RWPE2 (cell line): ENCODE results near the gene SIRT5.

ENCODE experiments used
- ATAC-seq: fragments of 200-7000 bp; cut with Tn5 transposase; 3 replicates; pipeline ENCODE4 v1.9.1; 2021; ENCODE audit warnings: low read depth
- DNase-seq: peaks from one replicate; pipeline ENCODE4 v3.0.0-alpha.2; 2020; ENCODE audit warnings: low spot score
- H3K27ac ChIP-seq: fragments of 450-650 bp; 2 replicates; pipeline ENCODE4 v1.5.1; 2017; ENCODE audit warnings: mild to moderate bottlenecking; ENCODE audit not compliant: poor library complexity, severe bottlenecking
- H3K27me3 ChIP-seq: fragments of 250-450 bp; sonication (Bioruptor Pico); 2 replicates; pipeline ENCODE4 v1.5.1; 2021; ENCODE audit warnings: mild to moderate bottlenecking, moderate library complexity; ENCODE audit not compliant: insufficient read depth, poor library complexity, severe bottlenecking
- H3K36me3 ChIP-seq: fragments of 250-450 bp; sonication (Bioruptor Pico); 2 replicates; pipeline ENCODE4 v1.5.1; 2020; ENCODE audit warnings: low read depth, mild to moderate bottlenecking, moderate library complexity
- H3K4me1 ChIP-seq: fragments of 250-450 bp; sonication (Bioruptor Pico); 2 replicates; pipeline ENCODE4 v1.5.1; 2021; ENCODE audit warnings: mild to moderate bottlenecking, moderate library complexity; ENCODE audit not compliant: insufficient read depth, poor library complexity, severe bottlenecking
- H3K4me3 ChIP-seq: fragments of 250-450 bp; sonication (Bioruptor Pico); 2 replicates; pipeline ENCODE4 v1.5.1; 2021; ENCODE audit warnings: mild to moderate bottlenecking, moderate library complexity; ENCODE audit not compliant: severe bottlenecking
- H3K9me3 ChIP-seq: fragments of 250-450 bp; sonication (Bioruptor Pico); 2 replicates; pipeline ENCODE4 v1.5.1; 2021; ENCODE audit warnings: mild to moderate bottlenecking, moderate library complexity; ENCODE audit not compliant: severe bottlenecking
- TF ChIP-seq, protein P1 (sequence below): fragments of 450-650 bp; IDR thresholded peaks from one replicate; pipeline ENCODE4 v1.5.1; 2017; ENCODE audit warnings: mild to moderate bottlenecking, moderate library complexity; ENCODE audit not compliant: poor library complexity, severe bottlenecking

SIRT5 gene

DNA sequence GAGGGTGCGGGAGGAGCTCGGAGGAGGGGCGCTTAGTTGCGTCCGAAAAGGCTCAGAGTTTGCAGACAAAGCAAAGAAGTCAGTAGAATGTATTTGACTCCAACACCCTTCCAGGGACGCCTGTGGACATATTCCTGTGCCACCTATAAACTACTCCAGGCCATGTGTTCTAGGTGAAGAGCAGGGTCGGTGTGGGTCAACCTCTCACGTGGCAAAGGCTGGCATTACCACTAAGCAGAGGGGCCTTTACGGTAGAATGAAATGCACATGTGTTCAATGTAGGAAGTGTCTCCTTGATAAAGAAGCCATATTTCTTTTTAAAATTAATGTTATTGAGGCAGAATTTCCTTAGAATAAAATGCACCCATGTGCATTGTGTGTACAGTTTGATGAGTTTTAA, 15.4 kb downstream of the SIRT5 start:
- ATAC-seq (no peak), DNase-seq (no peak)
- peaks cover 30% of the 10 kb centered on the region for H3K36me3 ChIP-seq
- H3K9me3 ChIP-seq: no peaks in the 10 kb centered on the region
- H3K27ac ChIP-seq: no peak overlapping the region
- TF ChIP-seq, protein P1, sequence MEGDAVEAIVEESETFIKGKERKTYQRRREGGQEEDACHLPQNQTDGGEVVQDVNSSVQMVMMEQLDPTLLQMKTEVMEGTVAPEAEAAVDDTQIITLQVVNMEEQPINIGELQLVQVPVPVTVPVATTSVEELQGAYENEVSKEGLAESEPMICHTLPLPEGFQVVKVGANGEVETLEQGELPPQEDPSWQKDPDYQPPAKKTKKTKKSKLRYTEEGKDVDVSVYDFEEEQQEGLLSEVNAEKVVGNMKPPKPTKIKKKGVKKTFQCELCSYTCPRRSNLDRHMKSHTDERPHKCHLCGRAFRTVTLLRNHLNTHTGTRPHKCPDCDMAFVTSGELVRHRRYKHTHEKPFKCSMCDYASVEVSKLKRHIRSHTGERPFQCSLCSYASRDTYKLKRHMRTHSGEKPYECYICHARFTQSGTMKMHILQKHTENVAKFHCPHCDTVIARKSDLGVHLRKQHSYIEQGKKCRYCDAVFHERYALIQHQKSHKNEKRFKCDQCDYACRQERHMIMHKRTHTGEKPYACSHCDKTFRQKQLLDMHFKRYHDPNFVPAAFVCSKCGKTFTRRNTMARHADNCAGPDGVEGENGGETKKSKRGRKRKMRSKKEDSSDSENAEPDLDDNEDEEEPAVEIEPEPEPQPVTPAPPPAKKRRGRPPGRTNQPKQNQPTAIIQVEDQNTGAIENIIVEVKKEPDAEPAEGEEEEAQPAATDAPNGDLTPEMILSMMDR: no peak
- no peaks in the 10 kb centered on the region for H3K4me1 ChIP-seq
- no peaks in the 10 kb centered on the region for H3K27me3 ChIP-seq
- H3K4me3 ChIP-seq: no peak overlapping the region

DNA sequence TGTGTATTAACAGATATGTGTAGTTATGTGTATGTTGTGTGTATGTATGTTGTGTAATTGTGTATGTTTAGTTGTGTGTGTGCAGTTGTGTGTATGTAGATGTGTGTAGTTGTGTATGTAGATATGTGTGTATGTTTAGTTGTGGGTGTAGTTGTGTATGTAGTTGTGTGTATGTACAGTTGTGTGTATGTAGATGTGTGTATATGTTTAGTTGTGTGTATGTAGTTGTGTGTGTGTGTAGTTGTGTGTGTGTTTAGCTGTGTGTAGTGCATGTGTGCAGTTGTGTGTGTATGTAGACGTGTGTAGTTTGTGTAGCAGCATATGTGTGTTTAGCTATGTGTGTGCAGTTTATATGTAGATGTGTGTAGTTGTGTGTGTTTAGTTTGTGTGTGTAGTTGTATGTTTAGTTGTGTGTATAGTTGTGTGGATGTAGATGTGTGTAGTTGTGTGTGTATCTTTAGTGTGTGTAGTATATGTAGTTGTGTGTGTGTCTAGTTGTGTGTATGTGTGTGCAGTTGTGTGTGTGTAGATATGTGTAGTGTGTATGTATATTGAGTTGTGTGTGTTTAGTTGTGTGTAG, 16.3 kb downstream of the SIRT5 start:
- DNase-seq (no peak), ATAC-seq (no peak)
- H3K9me3 ChIP-seq: no peaks in the 10 kb centered on the region
- H3K4me1 ChIP-seq: no peaks in the 10 kb centered on the region
- H3K4me3 ChIP-seq: no peak overlapping the region
- peaks cover 37% of the 10 kb centered on the region for H3K36me3 ChIP-seq
- TF ChIP-seq, protein P1: no peak
- no peaks in the 10 kb centered on the region for H3K27me3 ChIP-seq
- H3K27ac ChIP-seq: no peak overlapping the region

DNA sequence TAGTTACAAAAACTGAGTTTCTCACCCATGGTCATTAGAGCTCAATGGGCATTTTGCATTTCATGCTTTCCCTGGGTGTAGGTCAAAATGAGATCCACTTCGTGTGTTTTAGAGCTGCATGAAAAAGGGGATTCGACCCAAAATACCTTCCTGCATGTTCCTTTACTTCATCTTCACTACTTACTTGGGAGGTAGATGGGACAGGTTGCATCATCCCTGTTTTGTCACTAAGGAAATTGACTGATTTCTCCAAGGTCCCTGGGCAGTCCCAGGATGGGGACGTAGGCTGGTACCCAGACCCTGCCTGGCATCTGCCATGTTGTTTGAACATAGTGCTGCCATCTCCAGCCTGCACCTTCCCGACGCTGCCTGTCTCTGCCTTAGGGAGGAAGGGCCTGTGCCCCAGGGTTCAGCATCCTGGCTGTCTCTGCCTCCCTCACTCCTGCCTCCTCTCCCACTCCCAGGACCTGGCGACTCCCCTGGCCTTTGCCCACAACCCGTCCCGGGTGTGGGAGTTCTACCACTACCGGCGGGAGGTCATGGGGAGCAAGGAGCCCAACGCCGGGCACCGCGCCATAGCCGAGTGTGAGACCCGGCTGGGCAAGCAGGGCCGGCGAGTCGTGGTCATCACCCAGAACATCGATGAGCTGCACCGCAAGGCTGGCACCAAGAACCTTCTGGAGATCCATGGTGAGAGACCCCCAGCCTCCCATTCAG, 17.0 kb downstream of the SIRT5 start:
- peaks cover 36% of the 10 kb centered on the region for H3K36me3 ChIP-seq
- DNase-seq (no peak), ATAC-seq (no peak)
- H3K27me3 ChIP-seq: no peaks in the 10 kb centered on the region
- H3K27ac ChIP-seq: no peak overlapping the region
- H3K4me3 ChIP-seq: no peak overlapping the region
- TF ChIP-seq, protein P1: no peak
- H3K4me1 ChIP-seq: no peaks in the 10 kb centered on the region
- no peaks in the 10 kb centered on the region for H3K9me3 ChIP-seq

DNA sequence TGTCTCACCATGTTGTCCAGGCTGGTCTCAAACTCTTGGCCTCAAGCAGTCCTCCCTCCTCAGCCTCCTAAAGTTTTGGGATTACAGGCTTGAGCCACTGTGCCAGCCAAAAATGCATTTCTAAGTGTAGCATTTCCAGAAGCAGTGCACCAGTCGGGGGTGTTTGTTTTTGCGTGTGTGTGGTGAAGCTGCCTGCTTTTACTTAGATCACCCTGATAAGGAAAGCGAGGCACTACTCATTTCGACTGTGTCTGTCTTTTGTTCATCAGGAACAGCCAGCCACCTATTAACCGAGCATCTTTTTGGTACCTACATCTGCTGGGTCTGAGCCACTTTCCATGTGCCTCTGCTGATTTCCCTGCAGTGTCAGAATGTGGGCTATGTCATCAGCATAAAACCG, 18.7 kb downstream of the SIRT5 start:
- Histone ChIP-seq H3K9me3 (no peaks in the 10 kb centered on the region), H3K4me1 (no peaks in the 10 kb centered on the region), H3K4me3 (no peak overlapping the region), H3K36me3 (peaks cover 41% of the 10 kb centered on the region), H3K27ac (no peak overlapping the region), H3K27me3 (no peaks in the 10 kb centered on the region)
- ATAC-seq (no peak), DNase-seq (no peak)
- TF ChIP-seq, protein P1: no peak

DNA sequence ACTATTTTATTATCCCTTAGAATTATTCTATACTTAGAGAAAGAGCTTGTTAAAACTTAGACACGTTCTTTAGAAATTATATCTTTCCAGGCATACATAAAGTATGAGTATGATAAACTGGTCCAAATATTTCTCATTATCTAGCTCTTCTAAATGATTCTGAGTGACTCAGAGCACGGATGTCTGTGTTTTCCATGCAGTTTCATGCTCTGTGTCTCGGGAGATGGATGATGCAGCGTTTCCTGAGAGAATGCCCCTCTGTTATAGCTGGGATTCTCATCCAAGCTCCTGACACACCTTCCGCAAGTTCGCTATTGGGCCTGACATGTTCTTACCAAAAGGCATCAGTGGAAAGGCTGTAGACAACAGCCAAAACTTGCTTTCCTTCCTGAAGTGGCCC, 19.3 kb downstream of the SIRT5 start:
- Histone ChIP-seq H3K27me3 (no peaks in the 10 kb centered on the region), H3K4me3 (no peak overlapping the region), H3K36me3 (peaks cover 40% of the 10 kb centered on the region), H3K27ac (no peak overlapping the region), H3K4me1 (no peaks in the 10 kb centered on the region), H3K9me3 (no peaks in the 10 kb centered on the region)
- ATAC-seq (no peak), DNase-seq (no peak)
- TF ChIP-seq, protein P1: no peak
